Measurements from ENCODE around the gene CEACAM3. TPM values are rescaled to one million over a fixed set of nuclear protein-coding genes. Genes with fewer than 3 reads are reported as not detected.

CEACAM3 gene
- total RNA-seq, 1 experiment from 2014 or later: not detected

- H3K36me3 ChIP-seq: no peaks in the 10 kb centered on the region
- H3K4me1 ChIP-seq (replicated peaks): no peaks in the 10 kb centered on the region
- H3K4me3 ChIP-seq: no peak overlapping the region
- no peak for DNase-seq (ENCODE audit: low read depth in 1 of 2, low spot score in 2 of 2)
- no peak overlapping the region for H3K27ac ChIP-seq
- no peaks in the 10 kb centered on the region for H3K9me3 ChIP-seq (replicated peaks)
- H3K27me3 ChIP-seq (replicated peaks): peaks cover 26% of the 10 kb centered on the region
These were observed 47.0 kb downstream of the CEACAM3 start for GRCh38 chr19:41843371-41843770.

DNA sequence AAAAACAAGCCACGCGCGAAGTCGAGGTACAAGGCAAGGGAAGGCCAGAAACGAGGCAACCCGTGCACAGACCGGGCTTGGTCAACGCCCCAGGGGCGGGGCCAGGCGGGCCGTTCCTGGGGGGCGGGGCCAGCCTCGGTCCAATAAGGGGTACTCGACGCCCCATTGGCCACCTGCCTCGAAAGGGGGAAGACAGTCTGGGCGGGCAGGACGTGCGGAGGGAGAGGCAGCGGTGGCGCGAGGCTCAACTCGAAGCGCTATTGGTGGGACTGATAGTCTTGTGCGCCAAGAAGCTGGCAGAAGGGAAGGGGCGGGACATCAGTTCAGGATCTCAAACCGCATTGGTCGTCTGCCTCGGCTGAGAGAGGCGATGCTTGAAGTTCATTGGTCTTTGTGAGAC lies 48.2 kb downstream of the CEACAM3 start, which contains the start of gene LYPD4:
LYPD4 (minus strand) TSS at position 83 of the 400 bp plus-strand sequence. CDS start 5,398 bp downstream, outside the sequence.
- no peak for DNase-seq (ENCODE audit: low read depth in 1 of 2, low spot score in 2 of 2)
- no peaks in the 10 kb centered on the region for H3K9me3 ChIP-seq (replicated peaks)
- H3K36me3 ChIP-seq: no peaks in the 10 kb centered on the region
- H3K4me3 ChIP-seq: no peak within 1 kb of the TSS
- no peak within 1 kb of the TSS for H3K27ac ChIP-seq
- no peaks in the 10 kb centered on the region for H3K4me1 ChIP-seq (replicated peaks)
- H3K27me3 ChIP-seq (replicated peaks): peaks cover 26% of the 10 kb centered on the region

DNA sequence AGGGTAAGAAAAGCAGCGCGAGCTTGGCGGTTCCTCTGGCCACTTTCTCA lies 48.4 kb downstream of the CEACAM3 start, which contains the start of gene DMRTC2:
DMRTC2 (plus strand) TSS at position 42 of the 50 bp plus-strand sequence. CDS start 2,387 bp downstream, outside the sequence.
- Histone ChIP-seq H3K4me3 (no peak within 1 kb of the TSS), H3K27ac (no peak within 1 kb of the TSS), H3K27me3 (replicated peaks) (peaks cover 26% of the 10 kb centered on the region), H3K9me3 (replicated peaks) (no peaks in the 10 kb centered on the region), H3K4me1 (replicated peaks) (no peaks in the 10 kb centered on the region), H3K36me3 (no peaks in the 10 kb centered on the region)
- DNase-seq (ENCODE audit: low read depth in 1 of 2, low spot score in 2 of 2): no peak

GRCh38 chr19:41845051-41845590 lies 48.7 kb downstream of the CEACAM3 start:
- H3K9me3 ChIP-seq (replicated peaks): no peaks in the 10 kb centered on the region
- no peaks in the 10 kb centered on the region for H3K36me3 ChIP-seq
- no peak overlapping the region for H3K27ac ChIP-seq
- DNase-seq (ENCODE audit: low read depth in 1 of 2, low spot score in 2 of 2): no peak
- H3K4me1 ChIP-seq (replicated peaks): no peaks in the 10 kb centered on the region
- H3K27me3 ChIP-seq (replicated peaks): peaks cover 23% of the 10 kb centered on the region
- H3K4me3 ChIP-seq: no peak overlapping the region

DNA sequence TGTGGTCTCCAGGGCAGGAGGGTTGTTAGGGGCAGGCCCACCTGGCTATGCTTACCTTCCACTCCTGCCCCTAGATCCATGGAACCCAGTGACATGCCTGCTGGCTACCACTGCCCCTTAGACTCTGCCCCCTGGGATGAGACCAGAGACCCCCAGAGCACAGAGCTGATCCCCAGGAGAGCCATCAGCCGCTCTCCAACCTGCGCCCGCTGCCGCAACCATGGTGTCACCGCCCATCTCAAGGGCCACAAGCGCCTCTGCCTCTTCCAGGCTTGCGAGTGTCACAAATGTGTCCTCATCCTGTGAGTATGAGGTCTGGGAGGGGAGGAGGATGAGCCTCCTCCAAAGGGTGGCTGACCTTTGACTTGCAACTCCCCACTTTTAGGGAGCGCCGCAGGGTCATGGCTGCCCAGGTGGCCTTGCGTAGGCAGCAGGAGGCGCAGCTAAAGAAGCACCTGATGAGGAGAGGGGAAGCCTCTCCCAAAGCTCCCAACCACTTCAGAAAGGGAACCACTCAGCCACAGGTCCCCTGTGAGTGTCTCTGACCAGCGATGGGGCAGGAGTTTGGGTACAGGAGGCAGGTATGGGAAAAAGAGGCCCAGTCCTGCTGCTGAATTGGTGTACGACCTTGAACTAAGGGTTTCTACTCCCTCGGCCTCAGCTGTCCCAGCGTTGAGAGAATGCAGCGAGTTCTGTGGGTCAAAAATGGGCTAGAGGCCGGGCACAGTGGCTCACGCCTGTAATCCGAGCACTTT lies 51.1 kb downstream of the CEACAM3 start:
- Histone ChIP-seq H3K4me3 (no peak overlapping the region), H3K27ac (no peak overlapping the region), H3K4me1 (replicated peaks) (no peaks in the 10 kb centered on the region), H3K9me3 (replicated peaks) (no peaks in the 10 kb centered on the region), H3K27me3 (replicated peaks) (peaks cover 30% of the 10 kb centered on the region), H3K36me3 (no peaks in the 10 kb centered on the region)
- no peak for DNase-seq (ENCODE audit: low read depth in 1 of 2, low spot score in 2 of 2)

DNA sequence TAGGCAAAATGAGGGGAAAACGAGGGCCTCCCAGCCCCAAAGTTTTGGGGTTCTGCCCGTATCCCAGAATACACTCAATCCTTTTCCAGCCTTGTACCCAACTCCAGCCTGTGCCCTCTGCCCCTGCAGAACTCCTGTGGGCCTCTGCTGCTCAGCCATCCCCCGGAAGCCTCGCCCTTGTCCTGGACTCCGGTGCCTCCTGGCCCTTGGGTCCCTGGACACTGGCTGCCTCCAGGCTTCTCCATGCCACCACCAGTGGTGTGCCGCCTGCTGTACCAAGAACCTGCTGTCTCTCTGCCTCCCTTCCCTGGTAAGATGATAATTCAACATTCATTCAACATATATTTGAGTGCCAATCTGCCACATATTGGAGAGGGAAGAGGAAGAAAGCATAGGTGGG lies 52.3 kb downstream of the CEACAM3 start:
- no peaks in the 10 kb centered on the region for H3K4me1 ChIP-seq (replicated peaks)
- no peak for DNase-seq (ENCODE audit: low read depth in 1 of 2, low spot score in 2 of 2)
- H3K27me3 ChIP-seq (replicated peaks): peaks cover 42% of the 10 kb centered on the region
- no peaks in the 10 kb centered on the region for H3K9me3 ChIP-seq (replicated peaks)
- H3K4me3 ChIP-seq: no peak overlapping the region
- no peak overlapping the region for H3K27ac ChIP-seq
- no peaks in the 10 kb centered on the region for H3K36me3 ChIP-seq

DNA sequence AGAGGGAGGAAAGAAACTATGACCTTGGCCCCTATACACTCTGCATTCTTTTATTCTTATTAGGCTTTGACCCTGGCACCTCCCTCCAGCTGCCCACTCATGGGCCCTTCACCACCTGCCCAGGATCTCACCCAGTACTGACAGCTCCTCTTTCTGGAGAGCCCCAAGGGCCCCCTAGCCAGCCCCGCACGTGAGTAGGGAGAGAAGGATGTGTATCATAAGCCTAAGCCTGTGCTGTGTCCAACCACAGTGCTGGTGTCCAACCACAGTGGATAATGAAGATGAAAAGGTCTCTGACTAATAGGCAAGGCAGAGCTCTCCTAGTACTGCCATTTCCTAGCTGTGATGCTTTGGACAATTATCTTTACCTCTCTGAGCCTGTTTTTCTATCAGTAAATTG lies 52.7 kb downstream of the CEACAM3 start:
- H3K4me3 ChIP-seq: no peak overlapping the region

GRCh38 chr19:41850381-41850780 lies 54.0 kb downstream of the CEACAM3 start:
- Histone ChIP-seq H3K9me3 (replicated peaks) (no peaks in the 10 kb centered on the region), H3K36me3 (no peaks in the 10 kb centered on the region), H3K4me3 (no peak overlapping the region), H3K27me3 (replicated peaks) (peaks cover 57% of the 10 kb centered on the region), H3K27ac (no peak overlapping the region), H3K4me1 (replicated peaks) (no peaks in the 10 kb centered on the region)
- no peak for DNase-seq (ENCODE audit: low read depth in 1 of 2, low spot score in 2 of 2)

More for the DNA sequence above, 52.7 kb downstream of the CEACAM3 start:
- Histone ChIP-seq H3K27ac (no peak overlapping the region), H3K4me1 (replicated peaks) (no peaks in the 10 kb centered on the region), H3K27me3 (replicated peaks) (peaks cover 46% of the 10 kb centered on the region), H3K36me3 (no peaks in the 10 kb centered on the region), H3K9me3 (replicated peaks) (no peaks in the 10 kb centered on the region)
- no peak for DNase-seq (ENCODE audit: low read depth in 1 of 2, low spot score in 2 of 2)

DNA sequence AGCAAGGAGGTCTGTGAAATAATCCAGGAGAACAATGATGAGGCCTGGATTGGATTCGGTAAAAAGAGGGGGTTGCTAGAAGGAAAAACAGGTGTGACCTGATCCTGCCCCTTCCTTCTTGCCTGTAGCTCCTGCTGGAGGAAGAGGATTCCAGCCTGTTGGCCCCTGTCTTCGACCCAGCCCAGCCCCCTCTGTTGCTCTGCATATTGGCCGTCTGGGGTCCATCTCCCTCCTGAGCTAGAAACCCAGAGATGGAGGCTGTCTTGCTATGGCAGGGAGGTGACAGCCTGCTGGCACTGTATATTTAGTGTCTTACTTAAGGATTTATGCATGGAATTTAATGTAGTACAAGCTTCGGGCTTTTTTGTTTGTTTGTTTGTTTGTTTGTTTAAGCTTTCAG lies 55.1 kb downstream of the CEACAM3 start:
- no peaks in the 10 kb centered on the region for H3K9me3 ChIP-seq (replicated peaks)
- no peak overlapping the region for H3K27ac ChIP-seq
- no peak overlapping the region for H3K4me3 ChIP-seq
- no peaks in the 10 kb centered on the region for H3K4me1 ChIP-seq (replicated peaks)
- DNase-seq (ENCODE audit: low read depth in 1 of 2, low spot score in 2 of 2): no peak
- peaks cover 59% of the 10 kb centered on the region for H3K27me3 ChIP-seq (replicated peaks)
- no peaks in the 10 kb centered on the region for H3K36me3 ChIP-seq

- DNase-seq (ENCODE audit: low read depth in 1 of 2, low spot score in 2 of 2): no peak
- H3K9me3 ChIP-seq (replicated peaks): no peaks in the 10 kb centered on the region
- peaks cover 71% of the 10 kb centered on the region for H3K27me3 ChIP-seq (replicated peaks)
- H3K27ac ChIP-seq: no peak overlapping the region
- H3K4me1 ChIP-seq (replicated peaks): no peaks in the 10 kb centered on the region
- no peak overlapping the region for H3K4me3 ChIP-seq
- H3K36me3 ChIP-seq: no peaks in the 10 kb centered on the region
These were observed 57.0 kb downstream of the CEACAM3 start for GRCh38 chr19:41853344-41853743.

DNA sequence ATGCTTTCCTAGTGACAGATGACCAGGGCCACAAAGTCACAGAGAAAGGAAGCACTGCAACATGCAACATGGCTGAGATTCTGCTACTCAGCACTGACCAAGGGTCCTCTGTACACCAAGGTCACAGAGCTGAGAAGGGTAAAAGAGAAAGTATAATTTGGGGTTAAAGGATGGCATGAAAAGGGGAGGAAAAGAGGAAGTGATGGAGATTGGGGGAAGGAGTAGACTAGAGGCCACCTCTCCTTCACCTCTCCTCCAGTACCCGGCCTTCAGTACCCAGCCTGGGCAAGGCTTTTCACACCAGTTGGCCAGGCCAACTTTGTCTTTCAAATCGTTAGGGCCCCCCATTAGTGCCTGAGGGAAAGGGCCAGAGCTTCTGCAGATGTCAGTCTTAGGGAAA lies 57.4 kb downstream of the CEACAM3 start:
- no peaks in the 10 kb centered on the region for H3K9me3 ChIP-seq (replicated peaks)
- H3K4me1 ChIP-seq (replicated peaks): no peaks in the 10 kb centered on the region
- peaks cover 74% of the 10 kb centered on the region for H3K27me3 ChIP-seq (replicated peaks)
- no peaks in the 10 kb centered on the region for H3K36me3 ChIP-seq
- no peak overlapping the region for H3K27ac ChIP-seq
- no peak for DNase-seq (ENCODE audit: low read depth in 1 of 2, low spot score in 2 of 2)
- no peak overlapping the region for H3K4me3 ChIP-seq

GRCh38 chr19:41859213-41859617 lies 62.8 kb downstream of the CEACAM3 start:
- no peak for DNase-seq (ENCODE audit: low read depth in 1 of 2, low spot score in 2 of 2)
- Histone ChIP-seq H3K27ac (no peak overlapping the region), H3K27me3 (replicated peaks) (peaks cover 31% of the 10 kb centered on the region), H3K36me3 (peaks cover 42% of the 10 kb centered on the region), H3K4me1 (replicated peaks) (peaks cover 14% of the 10 kb centered on the region), H3K4me3 (peak overlapping the region; percentile 89), H3K9me3 (replicated peaks) (no peaks in the 10 kb centered on the region)

DNA sequence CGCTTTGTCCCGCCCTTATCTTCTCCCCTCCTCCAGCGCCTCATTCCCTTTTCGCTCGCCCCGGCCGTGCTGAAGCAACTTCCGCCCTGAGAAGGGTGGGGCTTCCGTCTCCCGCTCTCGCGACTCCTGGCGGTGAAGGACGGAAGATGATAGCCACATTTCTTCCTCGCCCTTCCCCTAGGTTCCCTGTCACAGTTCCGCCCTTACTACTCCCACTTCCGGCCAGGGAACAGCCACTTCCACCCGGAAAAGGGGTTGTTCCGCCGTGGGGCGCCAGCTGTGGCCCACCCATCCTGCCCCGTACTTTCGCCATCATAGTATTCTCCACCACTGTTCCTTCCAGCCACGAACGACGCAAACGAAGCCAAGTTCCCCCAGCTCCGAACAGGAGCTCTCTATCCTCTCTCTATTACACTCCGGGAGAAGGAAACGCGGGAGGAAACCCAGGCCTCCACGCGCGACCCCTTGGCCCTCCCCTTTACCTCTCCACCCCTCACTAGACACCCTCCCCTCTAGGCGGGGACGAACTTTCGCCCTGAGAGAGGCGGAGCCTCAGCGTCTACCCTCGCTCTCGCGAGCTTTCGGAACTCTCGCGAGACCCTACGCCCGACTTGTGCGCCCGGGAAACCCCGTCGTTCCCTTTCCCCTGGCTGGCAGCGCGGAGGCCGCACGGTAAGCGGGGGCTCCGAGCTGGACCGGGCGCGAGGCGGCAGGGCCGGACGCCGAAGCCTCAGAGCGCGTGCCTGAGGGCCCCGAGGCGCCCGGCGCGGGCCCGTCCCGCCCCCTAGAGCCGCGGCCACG lies 63.4 kb downstream of the CEACAM3 start, which contains the start of gene RPS19:
RPS19 (plus strand) TSS at position 638 of the 801 bp plus-strand sequence. CDS start 520 bp downstream, outside the sequence.
- peak; percentile 98 to 99 for DNase-seq (ENCODE audit: low read depth in 1 of 2, low spot score in 2 of 2)
- Histone ChIP-seq H3K27ac (peak within 1 kb of the TSS; percentile 76), H3K9me3 (replicated peaks) (no peaks in the 10 kb centered on the region), H3K4me3 (peak within 1 kb of the TSS; percentile 89), H3K27me3 (replicated peaks) (peaks cover 25% of the 10 kb centered on the region), H3K4me1 (replicated peaks) (peaks cover 14% of the 10 kb centered on the region), H3K36me3 (peaks cover 48% of the 10 kb centered on the region)

DNA sequence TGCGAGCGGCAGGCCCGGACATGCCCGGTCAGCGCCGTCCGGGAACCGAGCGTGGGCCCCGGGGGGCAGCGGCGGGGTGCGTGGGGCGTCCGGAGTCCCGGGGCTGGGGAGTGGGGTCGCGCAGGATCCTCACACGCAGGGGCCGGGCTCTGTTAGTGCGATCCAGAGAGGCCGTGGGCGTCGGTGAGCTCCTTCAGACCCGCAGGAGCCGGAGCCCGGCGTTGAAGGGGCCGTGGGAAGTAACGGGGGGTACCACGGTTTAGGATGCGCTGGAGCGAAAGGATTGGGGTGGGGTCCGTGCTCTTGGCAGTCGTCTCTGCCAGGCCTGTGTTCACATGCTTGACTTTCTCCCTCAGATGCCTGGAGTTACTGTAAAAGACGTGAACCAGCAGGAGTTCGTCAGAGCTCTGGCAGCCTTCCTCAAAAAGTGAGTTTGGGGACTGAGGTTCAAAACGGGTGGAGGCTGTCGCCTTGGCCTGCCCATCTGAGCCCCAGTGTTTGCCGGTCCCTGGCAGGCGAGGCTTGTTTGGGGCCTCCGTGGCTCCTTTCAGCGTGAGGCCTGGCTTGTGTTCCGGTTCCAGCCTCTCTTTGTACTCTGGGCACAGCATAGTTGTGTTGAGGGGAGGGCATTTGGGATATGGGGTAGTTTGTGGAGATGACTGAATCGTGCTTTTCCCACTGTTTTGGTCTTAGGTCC lies 64.2 kb downstream of the CEACAM3 start:
- peak overlapping the region; percentile 76 for H3K27ac ChIP-seq
- H3K9me3 ChIP-seq (replicated peaks): no peaks in the 10 kb centered on the region
- peak overlapping the region; percentile 89 for H3K4me3 ChIP-seq
- peaks cover 19% of the 10 kb centered on the region for H3K27me3 ChIP-seq (replicated peaks)
- no peak for DNase-seq (ENCODE audit: low read depth in 1 of 2, low spot score in 2 of 2)
- H3K36me3 ChIP-seq: peaks cover 55% of the 10 kb centered on the region
- H3K4me1 ChIP-seq (replicated peaks): peaks cover 14% of the 10 kb centered on the region

Data from SJSA1 (cell line).